T-helper 2 cell (primary cell): ENCODE results near the gene ZNF385D.

ENCODE experiments used
- DNase-seq, 5 experiments: peaks; one replicate each; pipeline versions ENCODE4 v3.0.0 to v3.0.0-alpha.2; 2012 to 2022

The ZNF385D gene

DNA sequence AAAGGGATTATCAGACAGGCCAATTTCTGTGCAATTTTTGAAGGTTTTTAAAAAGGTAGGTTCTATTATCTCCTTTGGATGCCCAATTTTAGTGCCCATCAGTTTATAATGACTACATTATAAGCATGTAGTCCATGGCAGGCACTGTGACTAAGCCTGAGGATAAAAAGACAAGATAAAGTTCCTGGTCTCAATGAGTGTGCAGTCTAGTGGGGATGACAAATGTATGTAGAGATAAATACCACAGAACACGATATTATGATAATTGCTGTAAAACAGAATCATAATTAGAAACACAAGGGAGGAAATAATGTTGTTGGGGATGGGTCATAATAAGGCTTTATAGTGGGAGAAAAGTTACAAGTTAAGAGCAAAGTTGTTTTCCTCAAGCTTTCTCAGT lies 163.1 kb downstream of the ZNF385D start:
- DNase-seq = no peak

DNA sequence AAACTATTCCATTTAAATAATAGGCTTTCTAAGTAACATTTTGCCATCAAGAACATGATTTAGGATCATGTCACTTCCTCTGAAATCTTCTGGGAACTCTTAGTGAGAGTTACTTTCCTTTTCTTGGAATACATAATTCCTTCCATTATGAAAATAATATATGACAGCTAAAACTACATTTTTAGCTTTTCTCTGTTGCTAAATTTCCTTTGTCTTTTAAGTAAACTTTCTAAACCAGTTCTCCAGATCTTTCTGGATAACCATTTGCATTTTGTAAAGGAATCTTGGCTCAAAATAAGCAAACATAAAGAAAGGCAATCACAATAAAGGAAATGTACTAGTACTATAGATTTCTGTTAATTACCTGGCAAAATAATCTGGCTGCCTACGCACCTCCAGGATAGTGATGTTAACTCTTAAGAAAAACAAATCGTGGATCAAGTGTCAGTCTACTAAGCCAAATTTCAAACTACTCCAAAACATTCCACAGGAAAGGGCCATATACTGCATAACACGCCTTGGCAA lies 165.7 kb downstream of the ZNF385D start:
- DNase-seq = no peak

- no peak for DNase-seq
These were observed 177.7 kb downstream of the ZNF385D start for GRCh38 chr3:21573291-21573690.

- DNase-seq = no peak
These were observed 186.5 kb downstream of the ZNF385D start for GRCh38 chr3:21564531-21564930.

DNA sequence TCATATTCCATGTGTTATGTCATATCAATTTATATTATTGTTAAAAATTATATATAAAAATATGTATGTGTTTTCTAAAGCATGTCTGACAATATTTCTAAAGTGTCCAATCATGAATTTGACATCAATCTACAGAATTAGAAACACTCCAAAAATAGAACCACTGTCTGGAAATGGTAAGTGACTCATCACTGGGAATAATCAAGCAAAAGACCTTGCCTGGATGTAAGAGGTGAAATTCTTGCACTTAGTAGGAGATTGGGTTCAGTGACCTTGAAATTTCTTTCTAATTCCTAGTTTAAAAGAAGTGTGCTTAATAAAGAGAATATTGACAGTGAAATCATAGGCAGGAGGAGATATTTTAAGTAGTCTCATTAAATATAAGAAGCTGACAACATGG lies 188.8 kb downstream of the ZNF385D start:
- DNase-seq = no peak

- DNase-seq = no peak
These were observed 189.5 kb downstream of the ZNF385D start for GRCh38 chr3:21561472-21561871.

GRCh38 chr3:21551019-21551418 lies 200.0 kb downstream of the ZNF385D start:
- no peak for DNase-seq

- no peak for DNase-seq
These were observed 206.9 kb downstream of the ZNF385D start for GRCh38 chr3:21544076-21544462.

DNA sequence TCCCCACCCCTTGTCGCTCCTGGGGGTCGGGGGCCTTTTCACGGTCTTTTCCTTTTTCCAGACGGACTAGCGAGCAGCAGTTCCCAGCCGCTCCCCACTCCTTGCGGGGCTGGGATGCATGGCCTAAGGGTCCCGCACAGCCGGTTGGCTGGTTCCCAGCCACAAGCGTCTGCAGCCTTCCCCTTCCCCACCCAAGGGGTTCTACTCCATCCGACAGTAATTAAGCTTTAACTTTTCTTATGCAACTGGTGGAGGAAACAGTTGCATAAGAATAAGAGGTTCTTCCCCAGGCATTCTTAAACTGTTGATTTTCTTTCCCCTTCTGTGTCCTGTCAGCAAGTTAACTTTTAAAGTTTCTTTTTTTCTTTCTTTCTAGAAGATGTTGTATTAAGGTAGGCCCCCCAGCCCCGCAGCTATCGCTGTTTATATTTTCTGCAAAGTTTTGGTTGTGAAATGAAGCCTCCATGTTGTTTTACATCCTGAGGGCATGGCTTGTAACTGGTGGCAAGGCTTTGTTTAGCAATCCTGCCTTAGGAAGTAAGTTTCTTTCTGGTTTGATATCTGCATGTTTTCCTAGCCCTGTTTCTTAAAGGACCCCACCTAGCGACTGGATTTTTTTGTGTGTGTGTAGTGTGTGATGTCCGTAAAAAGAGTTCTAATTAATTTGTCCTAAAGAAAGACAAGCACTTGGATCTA lies 207.5 kb downstream of the ZNF385D start:
- no peak for DNase-seq

- no peak for DNase-seq
These were observed 208.2 kb downstream of the ZNF385D start for GRCh38 chr3:21542656-21543379.

DNA sequence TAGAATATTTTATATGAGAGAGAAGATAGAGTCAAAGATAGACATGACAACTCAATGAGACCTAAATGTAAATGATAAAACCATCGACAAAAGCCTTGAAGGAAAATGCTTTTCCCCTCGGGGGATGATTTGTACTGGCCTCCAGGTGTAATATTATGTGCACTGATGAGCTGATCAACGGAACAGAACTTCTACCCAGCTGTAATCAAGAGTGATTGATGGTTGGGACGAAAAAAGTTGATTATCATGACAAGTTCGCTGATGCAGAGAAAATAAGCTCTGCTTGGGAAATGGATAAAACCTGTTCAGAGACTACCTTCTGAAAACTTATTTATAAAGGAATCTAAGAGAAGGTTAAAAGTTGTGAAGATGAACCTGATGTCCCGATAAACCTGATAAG lies 210.7 kb downstream of the ZNF385D start:
- no peak for DNase-seq

DNA sequence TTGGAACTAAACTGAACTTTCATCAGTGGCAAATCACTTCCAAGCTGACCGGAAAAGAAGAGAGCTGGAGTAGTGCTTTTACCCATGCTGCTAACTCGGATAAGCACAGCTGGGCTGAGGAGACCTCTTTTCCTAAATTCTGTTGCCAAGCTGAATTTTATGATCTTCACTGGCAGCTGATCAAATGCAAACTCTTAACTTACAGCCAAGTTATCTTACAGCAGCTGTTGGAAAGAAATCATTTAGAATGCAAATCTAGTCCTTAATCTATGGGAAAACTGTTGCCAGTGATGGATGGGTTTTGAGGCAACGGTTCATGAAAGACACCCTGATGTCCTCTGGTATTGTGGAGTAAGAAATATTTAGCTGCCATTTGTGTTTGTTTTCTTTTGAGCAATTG lies 216.5 kb downstream of the ZNF385D start:
- no peak for DNase-seq

DNA sequence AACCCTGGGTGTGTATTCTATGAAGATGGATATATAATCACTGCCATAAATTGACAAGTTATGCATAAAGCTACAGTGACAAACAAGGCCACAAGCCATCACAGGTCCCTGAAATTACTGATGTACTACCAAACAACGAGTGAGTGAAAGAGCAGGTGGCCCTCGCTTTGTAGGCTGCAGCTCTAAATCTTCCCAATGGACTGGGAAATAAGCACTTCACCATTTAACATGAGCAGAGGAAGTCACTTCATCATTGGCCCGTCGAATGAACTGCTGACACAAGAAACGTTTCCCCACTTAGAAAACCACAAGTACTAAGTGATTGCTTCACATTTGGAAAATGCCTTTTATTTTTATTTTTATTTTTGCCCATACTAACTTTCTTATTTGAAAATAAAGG lies 218.0 kb downstream of the ZNF385D start:
- no peak for DNase-seq

DNA sequence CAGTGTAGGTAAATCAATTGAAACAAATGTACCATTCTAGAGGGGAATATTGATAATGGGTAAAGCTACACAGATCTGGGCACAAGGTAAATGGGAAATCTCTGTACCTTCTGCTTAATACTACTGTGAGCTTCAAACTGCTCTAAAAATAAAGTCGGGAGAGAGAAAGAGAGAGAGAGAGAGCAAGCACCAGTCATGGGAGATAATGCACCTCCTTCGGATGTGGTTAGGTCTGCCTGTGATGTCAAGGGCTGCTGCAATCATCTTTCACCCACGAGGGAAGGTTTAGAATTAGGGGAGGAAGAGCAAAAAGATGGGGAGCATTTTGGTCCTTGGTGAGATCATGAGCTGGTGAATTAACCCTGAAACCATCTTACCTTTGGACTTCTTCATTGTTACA lies 219.1 kb downstream of the ZNF385D start:
- DNase-seq = no peak

GRCh38 chr3:21528291-21528995 lies 222.6 kb downstream of the ZNF385D start:
- no peak for DNase-seq

DNA sequence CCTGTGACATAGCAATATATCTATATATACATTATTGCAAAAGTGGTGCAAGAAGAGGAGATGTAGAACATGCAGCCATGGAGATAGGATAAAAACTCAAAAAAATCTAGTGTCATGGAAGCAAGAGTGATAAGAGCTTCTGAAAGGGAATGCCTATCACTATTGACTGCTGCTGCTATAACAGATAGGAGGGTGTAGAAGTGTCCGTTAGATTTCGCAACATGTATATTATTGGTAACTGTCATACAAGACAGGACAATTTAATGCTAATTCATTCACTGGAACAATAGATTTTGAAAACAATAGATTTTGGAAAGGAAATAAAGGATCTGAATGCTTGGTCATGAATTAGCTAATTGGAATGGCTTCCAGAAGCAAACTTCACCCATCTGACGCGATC lies 224.5 kb downstream of the ZNF385D start:
- no peak for DNase-seq

GRCh38 chr3:21524133-21524532 lies 226.9 kb downstream of the ZNF385D start:
- DNase-seq = no peak

DNA sequence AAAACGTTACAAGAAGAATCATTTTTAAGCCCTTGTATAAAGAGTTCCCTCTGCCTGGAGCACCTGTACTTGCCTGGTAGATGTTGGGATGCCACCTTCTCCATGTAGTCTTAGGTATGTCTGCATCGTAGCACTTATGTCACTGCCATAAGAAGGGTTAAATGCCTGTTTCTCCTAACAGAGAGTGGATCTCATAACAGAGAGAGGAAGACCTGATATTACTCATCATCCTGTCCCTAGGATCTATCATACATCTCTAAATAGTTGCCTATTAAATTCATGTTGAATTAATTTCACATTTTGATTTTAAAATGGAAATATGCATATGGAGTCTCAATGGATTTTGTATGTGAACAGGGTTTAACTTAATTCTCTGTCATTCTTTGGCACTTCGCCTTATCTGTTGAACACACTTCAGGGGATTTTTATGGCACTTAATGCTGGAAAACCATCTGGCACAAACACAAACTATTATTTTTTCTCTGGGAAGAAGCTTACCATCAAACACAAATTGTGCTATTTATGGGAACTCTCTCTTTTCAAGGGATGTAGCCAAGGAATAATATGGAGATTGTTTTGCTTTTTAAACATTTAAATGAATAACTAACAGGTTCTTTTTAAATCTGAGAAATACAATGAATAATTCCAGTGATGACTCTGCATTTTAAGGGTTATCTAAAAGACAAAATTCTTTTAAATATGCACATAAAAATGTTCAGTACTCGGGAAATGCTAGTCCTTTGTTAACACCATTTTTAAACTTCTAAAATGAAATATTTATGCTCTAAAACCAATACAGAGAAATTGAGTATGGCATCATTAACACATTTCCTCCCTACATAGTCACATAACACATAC lies 230.7 kb downstream of the ZNF385D start:
- DNase-seq = no peak

DNA sequence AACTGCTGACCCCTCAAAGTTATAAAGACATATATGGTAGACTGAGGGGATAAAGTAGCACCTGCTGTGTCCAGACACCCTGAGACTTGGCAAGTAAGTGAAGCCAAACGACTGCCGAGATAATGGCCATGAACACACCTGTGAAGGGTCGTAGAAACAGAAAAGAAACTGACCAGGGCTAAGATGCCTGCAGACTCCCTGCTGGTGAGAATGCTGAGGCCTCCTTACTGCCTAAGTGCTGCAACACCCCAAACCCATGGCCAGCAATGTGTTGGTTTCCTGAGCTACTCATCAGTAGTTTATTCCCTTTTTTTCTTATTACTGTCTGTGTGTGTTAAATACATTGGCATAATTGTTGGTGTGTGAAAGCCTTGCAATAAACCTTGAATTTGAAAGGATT lies 233.8 kb downstream of the ZNF385D start:
- DNase-seq = no peak

DNA sequence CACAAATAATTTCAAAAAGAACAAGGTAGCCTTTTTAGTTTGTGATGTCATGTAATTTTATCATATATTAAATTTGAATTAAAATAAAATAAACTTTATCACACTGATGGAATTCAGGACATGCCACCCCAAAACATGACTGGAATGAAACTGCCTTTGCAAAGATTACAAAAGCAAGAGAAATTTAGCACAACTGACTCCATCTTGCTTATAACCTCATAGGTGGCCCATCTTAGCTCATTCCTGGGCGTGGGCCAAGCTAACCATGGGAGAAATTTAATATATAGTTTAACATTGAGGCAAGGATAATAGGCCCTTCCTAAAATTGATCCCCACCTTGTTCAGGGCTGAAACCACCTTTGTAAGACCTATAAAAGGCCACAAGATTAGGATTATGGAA lies 235.6 kb downstream of the ZNF385D start:
- DNase-seq = no peak

GRCh38 chr3:21509731-21510470 lies 241.1 kb downstream of the ZNF385D start:
- no peak for DNase-seq

DNA sequence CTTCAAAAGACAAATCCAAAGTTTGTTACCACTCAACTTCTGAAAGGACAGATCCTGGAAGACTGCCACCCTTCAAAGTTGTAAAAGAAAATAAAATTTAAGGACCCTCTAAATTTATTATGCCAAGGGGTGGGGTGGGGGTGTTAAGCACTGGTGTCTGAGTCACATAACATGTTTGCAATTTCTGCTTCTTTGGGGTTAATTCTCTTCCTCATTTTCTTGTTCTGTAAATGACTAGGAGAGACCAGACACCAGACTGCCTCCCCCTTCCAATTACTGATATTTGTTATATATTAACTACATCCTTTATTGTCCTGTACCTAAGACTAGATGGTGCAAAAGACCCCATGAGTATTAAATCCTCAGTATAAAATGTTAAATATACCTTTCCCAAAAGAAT lies 242.8 kb downstream of the ZNF385D start:
- no peak for DNase-seq
